HL-60 (cell line): ENCODE data around the gene SPAM1.

Experiments used
- GABPA ChIP-seq: IDR thresholded peaks from 2 replicates; pipeline ENCODE4 v1.6.1; 2012; ENCODE audit warnings: low read depth
- SPI1 ChIP-seq: IDR thresholded peaks from 2 replicates; pipeline ENCODE4 v1.6.1; 2012; ENCODE audit warnings: low read depth, mild to moderate bottlenecking, borderline replicate concordance
- TF ChIP-seq, protein P1 (sequence below): IDR thresholded peaks from one replicate; pipeline ENCODE4 v1.5.1; 2011; ENCODE audit warnings: low read length, control low read depth, inconsistent platforms; ENCODE audit not compliant: insufficient read depth

DNA sequence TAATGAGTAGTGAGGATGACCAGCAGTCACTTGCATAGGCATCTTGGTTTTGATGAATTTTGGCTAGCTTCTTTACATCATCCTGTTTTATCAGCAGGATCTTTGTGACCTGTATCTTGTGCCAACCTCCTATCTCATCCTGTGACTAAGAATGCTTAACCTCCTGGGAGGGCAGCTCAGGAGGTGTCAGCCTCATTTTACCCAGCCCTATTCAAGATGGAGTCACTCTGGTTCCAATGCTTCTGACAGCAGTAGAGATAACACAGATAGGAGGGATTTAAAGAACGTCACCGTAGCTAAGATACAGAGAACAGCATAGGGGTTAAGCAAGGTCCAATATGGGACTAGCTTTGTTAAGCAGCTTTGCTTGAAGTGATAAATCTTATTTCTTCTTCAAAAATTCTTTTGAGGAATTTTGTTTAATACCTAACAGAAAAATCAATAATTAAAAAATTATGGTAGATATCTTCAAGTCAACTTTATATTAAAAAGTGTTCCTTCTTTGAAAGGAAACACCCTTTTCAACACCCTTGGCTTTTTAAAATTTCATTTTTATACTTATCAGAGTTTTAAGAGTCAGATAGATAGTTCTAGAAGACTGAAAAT, 68.0 kb downstream of the SPAM1 start:
- TF ChIP-seq, protein P1, sequence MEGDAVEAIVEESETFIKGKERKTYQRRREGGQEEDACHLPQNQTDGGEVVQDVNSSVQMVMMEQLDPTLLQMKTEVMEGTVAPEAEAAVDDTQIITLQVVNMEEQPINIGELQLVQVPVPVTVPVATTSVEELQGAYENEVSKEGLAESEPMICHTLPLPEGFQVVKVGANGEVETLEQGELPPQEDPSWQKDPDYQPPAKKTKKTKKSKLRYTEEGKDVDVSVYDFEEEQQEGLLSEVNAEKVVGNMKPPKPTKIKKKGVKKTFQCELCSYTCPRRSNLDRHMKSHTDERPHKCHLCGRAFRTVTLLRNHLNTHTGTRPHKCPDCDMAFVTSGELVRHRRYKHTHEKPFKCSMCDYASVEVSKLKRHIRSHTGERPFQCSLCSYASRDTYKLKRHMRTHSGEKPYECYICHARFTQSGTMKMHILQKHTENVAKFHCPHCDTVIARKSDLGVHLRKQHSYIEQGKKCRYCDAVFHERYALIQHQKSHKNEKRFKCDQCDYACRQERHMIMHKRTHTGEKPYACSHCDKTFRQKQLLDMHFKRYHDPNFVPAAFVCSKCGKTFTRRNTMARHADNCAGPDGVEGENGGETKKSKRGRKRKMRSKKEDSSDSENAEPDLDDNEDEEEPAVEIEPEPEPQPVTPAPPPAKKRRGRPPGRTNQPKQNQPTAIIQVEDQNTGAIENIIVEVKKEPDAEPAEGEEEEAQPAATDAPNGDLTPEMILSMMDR, result no peak
- TF ChIP-seq GABPA (no peak), SPI1 (no peak)
